GM21390 (cell line): Measurements from ENCODE around the gene SLC12A6.
"Not testable (repeated sequence)": the region's sequence is repeated elsewhere in the genome, so short reads cannot be mapped to it uniquely, and the experiment has no call there.

Source experiments
- ATAC-seq: cut with Tn5 transposase; IDR thresholded peaks from one replicate; pipeline ENCODE4 v1.9.1; 2021; ENCODE audit not compliant: unreplicated experiment

SLC12A6 gene

GRCh38 chr15:34209421-34210282, 127.9 kb downstream of the SLC12A6 start, which contains the start of gene KATNBL1:
Gene KATNBL1, minus strand, starts transcription at chr15:34210096. Its CDS starts 46,420 bp downstream, at chr15:34163676.
- ATAC-seq = peak; percentile 96

DNA sequence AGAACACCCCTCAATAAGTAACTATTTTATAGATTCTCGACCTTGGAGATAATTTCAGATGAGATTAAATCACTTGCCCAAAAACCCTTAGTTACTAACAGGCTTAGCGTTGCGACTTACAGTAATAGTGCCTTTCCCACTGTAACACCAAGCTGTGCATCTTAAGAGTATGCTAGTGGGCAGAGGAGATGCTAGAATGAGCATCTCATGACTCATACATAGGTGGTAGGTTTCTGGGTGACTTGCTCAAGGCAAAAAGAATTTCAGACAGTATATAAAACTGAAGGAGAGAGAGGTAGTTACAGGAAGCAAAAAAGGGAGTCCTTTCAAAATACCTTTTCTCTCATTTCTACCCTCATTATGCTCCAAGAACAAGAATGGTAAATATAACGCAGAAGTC, 131.6 kb downstream of the SLC12A6 start:
- no peak for ATAC-seq

DNA sequence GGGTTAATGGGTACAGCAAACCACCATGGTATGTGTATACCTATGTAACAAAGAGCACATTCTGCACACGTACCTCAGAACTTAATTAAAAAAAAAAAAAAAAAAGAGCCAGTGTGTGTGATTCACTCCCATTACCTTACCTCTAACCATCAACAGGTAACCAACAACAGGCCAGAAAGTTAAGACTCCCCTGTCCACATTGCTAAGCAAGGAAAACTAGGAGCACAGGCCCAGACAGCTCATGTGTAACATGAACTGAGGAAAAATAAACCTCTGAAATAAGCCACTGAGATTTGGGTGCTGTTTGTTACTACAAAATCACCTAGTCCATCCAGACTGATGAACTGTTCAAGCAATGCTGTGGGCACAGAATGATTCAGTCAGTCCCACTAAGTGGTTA, 133.6 kb downstream of the SLC12A6 start:
- ATAC-seq = no peak

GRCh38 chr15:34203305-34203704, 134.3 kb downstream of the SLC12A6 start:
- ATAC-seq = no peak

DNA sequence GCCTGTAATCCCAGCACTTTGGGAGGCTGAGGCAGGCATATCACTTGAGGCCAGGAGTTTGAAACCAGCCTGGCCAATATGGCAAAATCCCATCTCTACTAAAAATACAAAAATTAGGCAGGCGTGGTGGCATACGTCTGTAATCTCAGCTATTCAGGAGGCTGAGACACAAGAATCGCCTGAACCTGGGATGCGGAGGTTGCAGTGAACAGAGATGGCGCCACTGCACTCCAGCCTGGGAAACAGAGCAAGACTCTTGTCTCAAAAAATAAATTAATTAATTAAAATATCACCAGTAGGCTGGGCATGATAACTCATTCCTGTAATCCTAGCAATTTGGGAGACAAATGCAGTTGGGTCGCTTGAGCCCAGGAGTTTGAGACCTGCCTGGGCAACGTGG, 144.3 kb downstream of the SLC12A6 start:
- ATAC-seq = not testable (repeated sequence)

DNA sequence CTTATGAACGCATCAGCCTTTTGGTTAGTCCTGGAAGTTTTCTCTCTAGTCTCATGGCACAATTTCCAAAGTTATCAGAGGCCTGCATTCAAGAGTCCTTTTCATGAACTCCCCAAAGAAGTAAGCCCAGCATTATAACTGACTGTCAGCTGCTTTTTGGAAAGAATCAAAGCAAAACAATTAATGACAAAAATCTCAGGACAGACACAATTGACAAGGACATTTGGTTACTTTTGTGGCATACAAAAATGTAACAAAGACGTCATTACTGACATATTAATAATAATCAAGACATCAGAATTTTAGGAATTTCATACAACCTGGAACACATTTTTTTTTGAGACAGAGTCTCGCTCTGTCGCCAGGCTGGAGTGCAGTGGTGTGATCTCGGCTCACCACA, 148.9 kb downstream of the SLC12A6 start:
- no peak for ATAC-seq

DNA sequence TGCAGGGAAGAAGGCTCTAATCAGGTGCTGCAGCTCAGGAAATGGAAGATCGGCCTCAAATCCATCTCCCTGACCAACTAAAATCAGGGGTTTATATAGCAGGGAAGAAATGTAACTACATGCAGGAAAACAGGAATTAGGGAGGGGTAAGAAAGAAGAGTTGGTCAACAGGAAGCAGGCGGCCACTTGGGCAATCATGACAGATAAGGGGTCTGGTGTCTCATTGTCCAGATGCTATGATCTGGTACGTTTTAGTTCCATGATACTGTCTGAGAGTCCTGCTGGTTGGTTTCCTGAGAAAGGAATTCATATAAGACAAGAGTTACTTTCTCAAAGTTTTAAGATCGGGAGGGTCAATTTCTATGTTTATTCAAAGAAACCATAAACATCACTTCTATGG, 151.9 kb downstream of the SLC12A6 start:
- no peak for ATAC-seq

DNA sequence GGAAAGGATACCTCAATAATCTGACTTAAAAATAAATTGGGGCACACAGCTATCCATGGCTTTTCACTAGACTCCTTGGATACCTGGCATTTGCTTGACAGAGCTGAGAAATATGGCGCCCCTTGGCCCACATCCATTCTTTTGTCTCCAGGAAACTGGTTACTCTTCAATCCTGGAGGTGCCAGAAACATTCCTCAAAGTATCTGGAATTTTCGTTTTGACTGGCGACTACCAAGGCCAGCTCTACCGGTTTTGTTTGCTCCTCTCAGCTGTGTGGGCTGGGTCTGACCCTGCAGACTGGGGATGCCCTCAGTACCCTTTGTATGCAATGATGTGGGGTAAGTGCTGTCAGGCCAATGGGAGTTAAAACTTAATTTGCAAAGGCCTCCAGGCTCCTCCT, 154.6 kb downstream of the SLC12A6 start:
- ATAC-seq = no peak
